ENCODE measurements around the gene DMD.

- TF ChIP-seq POLR2A (IDR thresholded peaks at IDR 0.05; ENCODE audit: low read depth, low read length): no peak
- no peak for TF ChIP-seq POLR2AphosphoS5 (IDR thresholded peaks at IDR 0.05; ENCODE audit: low read depth, low read length)
Measured at GRCh38 chrX:32489125-32489524, 722.2 kb downstream of the DMD start.
